ENCODE data around the gene ZNF850.

Gene ZNF850

DNA sequence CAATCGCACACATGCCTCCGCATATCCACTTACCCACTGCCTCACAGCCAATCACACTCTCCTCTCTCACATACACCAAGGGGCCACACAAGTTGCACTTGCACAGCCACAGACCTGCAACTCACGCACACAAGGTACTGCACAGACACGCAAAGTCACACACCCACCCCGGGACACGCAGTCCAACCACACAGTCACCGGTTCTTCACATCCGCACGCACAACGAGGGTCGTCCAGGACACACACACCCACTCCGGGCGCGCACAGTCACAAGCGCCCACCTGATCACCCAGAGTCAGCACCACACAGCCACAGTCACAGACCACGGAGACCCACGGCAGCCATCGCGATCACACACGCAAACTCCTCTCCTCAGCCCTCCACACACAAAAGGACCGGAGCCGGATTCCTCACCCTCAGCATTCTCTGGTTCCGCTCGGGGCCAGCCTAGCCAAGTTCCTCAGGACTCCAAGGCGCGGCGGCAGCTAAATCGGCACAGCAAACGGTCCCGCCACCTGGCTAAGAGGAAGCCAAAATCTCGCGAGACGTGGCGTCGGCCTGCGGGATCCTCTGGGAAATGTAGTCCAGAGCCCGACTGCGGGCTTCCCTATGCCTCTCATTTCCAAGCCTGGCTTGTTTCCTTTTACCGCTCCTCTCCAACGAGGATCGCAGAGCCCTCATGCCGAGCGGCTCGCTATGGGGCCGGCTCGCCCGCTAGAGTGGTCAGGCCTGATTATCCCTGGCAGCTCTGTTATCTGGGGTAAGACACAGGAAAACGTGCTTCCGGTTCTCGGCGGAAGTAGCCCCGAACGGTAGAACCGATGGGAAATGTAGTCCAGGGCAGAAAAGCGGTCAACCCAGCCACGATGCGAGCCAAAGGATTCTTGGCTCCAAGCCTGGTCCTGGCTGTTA lies at the start of gene ZNF850 (continued):
- TF ChIP-seq, protein P1, sequence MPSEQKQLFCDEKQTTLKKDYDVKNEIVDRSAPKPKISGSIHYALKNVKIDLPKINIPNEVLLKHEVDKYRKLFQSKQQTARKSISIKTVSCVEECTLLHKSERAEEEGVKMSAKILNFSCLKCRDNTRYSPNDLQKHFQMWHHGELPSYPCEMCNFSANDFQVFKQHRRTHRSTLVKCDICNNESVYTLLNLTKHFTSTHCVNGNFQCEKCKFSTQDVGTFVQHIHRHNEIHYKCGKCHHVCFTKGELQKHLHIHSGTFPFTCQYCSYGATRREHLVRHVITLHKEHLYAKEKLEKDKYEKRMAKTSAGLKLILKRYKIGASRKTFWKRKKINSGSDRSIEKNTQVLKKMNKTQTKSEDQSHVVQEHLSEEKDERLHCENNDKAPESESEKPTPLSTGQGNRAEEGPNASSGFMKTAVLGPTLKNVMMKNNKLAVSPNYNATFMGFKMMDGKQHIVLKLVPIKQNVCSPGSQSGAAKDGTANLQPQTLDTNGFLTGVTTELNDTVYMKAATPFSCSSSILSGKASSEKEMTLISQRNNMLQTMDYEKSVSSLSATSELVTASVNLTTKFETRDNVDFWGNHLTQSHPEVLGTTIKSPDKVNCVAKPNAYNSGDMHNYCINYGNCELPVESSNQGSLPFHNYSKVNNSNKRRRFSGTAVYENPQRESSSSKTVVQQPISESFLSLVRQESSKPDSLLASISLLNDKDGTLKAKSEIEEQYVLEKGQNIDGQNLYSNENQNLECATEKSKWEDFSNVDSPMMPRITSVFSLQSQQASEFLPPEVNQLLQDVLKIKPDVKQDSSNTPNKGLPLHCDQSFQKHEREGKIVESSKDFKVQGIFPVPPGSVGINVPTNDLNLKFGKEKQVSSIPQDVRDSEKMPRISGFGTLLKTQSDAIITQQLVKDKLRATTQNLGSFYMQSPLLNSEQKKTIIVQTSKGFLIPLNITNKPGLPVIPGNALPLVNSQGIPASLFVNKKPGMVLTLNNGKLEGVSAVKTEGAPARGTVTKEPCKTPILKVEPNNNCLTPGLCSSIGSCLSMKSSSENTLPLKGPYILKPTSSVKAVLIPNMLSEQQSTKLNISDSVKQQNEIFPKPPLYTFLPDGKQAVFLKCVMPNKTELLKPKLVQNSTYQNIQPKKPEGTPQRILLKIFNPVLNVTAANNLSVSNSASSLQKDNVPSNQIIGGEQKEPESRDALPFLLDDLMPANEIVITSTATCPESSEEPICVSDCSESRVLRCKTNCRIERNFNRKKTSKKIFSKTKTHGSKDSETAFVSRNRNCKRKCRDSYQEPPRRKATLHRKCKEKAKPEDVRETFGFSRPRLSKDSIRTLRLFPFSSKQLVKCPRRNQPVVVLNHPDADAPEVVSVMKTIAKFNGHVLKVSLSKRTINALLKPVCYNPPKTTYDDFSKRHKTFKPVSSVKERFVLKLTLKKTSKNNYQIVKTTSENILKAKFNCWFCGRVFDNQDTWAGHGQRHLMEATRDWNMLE (tag by site-specific recombination; conservative IDR thresholded peaks at IDR 0.05; ENCODE audit: low read depth) = peak; percentile 98
- TF ChIP-seq ZEB2 (tag by site-specific recombination; IDR thresholded peaks at IDR 0.05) = peak; percentile 80
- TF ChIP-seq ZNF701 (tag by site-specific recombination; IDR thresholded peaks at IDR 0.05) = peak; percentile 75; the same call in 1 of the 2 replicates
- peak; percentile 67 for TF ChIP-seq ZNF341 (tag by site-specific recombination; IDR thresholded peaks at IDR 0.05; ENCODE audit: low read depth)
- TF ChIP-seq ZNF76 (tag by site-specific recombination; IDR thresholded peaks at IDR 0.05; ENCODE audit: borderline replicate concordance, low read depth) = peak; percentile 98
- peak; percentile 97; the same call in 1 of the 2 replicates for TF ChIP-seq ZFP37 (tag by site-specific recombination; IDR thresholded peaks at IDR 0.05)
- peak; percentile 99 for TF ChIP-seq ZNF501 (tag by site-specific recombination; IDR thresholded peaks at IDR 0.05)
- no peak for TF ChIP-seq ZNF555 (tag by site-specific recombination; conservative IDR thresholded peaks at IDR 0.05)
- TF ChIP-seq ZNF530 (tag by site-specific recombination; IDR thresholded peaks at IDR 0.05; ENCODE audit: low read depth) = 0 out of 2 replicates have a peak, but pooled peaks have one; percentile 8
- TF ChIP-seq GLIS1 (tag by site-specific recombination; IDR thresholded peaks at IDR 0.05) = peak; percentile 32
- TF ChIP-seq ZFP3 (tag by site-specific recombination; IDR thresholded peaks at IDR 0.05; ENCODE audit: low read depth) = peak; percentile 5; the same call in 1 of the 2 replicates
- peak; percentile 97 for TF ChIP-seq ZNF785 (tag by site-specific recombination; IDR thresholded peaks at IDR 0.05)
- TF ChIP-seq ZNF600 (tag by site-specific recombination; IDR thresholded peaks at IDR 0.05) = peak; percentile 95
- peak; percentile 55 for TF ChIP-seq ZNF664 (tag by site-specific recombination; IDR thresholded peaks at IDR 0.05)
- TF ChIP-seq ZNF843 (tag by site-specific recombination; IDR thresholded peaks at IDR 0.05) = peak; percentile 71
- TF ChIP-seq ZNF837 (tag by site-specific recombination; IDR thresholded peaks at IDR 0.05) = peak; percentile 84; the same call in 1 of the 2 replicates
- no peak for TF ChIP-seq ZNF112 (tag by site-specific recombination; IDR thresholded peaks at IDR 0.05)
- TF ChIP-seq ZNF549 (tag by site-specific recombination; IDR thresholded peaks at IDR 0.05) = no peak
- TF ChIP-seq TCF7L2 (IDR thresholded peaks at IDR 0.05; ENCODE audit: borderline replicate concordance, low read depth, low read length) = no peak
- peak; percentile 57; the same call in 1 of the 2 replicates for TF ChIP-seq ZBTB8A (tag by site-specific recombination; IDR thresholded peaks at IDR 0.05)
- TF ChIP-seq, protein P2, sequence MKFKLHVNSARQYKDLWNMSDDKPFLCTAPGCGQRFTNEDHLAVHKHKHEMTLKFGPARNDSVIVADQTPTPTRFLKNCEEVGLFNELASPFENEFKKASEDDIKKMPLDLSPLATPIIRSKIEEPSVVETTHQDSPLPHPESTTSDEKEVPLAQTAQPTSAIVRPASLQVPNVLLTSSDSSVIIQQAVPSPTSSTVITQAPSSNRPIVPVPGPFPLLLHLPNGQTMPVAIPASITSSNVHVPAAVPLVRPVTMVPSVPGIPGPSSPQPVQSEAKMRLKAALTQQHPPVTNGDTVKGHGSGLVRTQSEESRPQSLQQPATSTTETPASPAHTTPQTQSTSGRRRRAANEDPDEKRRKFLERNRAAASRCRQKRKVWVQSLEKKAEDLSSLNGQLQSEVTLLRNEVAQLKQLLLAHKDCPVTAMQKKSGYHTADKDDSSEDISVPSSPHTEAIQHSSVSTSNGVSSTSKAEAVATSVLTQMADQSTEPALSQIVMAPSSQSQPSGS (tag by site-specific recombination; IDR thresholded peaks at IDR 0.05; ENCODE audit: low read depth) = no peak
- peak; percentile 69; the same call in 1 of the 2 replicates for TF ChIP-seq ZNF423 (tag by site-specific recombination; IDR thresholded peaks at IDR 0.05)
- TF ChIP-seq, protein P3, sequence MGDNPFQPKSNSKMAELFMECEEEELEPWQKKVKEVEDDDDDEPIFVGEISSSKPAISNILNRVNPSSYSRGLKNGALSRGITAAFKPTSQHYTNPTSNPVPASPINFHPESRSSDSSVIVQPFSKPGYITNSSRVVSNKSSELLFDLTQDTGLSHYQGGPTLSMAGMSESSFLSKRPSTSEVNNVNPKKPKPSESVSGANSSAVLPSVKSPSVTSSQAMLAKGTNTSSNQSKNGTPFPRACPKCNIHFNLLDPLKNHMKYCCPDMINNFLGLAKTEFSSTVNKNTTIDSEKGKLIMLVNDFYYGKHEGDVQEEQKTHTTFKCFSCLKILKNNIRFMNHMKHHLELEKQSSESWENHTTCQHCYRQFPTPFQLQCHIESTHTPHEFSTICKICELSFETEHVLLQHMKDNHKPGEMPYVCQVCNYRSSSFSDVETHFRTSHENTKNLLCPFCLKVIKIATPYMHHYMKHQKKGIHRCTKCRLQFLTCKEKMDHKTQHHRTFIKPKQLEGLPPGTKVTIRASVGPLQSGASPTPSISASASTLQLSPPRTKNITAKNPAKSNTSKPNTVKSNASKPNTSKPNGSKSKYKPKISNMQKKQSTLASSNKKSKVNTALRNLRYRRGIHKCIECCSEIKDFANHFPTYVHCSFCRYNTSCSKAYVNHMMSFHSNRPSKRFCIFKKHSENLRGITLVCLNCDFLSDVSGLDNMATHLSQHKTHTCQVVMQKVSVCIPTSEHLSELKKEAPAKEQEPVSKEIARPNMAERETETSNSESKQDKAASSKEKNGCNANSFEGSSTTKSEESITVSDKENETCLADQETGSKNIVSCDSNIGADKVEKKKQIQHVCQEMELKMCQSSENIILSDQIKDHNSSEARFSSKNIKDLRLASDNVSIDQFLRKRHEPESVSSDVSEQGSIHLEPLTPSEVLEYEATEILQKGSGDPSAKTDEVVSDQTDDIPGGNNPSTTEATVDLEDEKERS (tag by site-specific recombination; IDR thresholded peaks at IDR 0.05) = no peak; the same call in 1 of the 2 replicates
- TF ChIP-seq, protein P4, sequence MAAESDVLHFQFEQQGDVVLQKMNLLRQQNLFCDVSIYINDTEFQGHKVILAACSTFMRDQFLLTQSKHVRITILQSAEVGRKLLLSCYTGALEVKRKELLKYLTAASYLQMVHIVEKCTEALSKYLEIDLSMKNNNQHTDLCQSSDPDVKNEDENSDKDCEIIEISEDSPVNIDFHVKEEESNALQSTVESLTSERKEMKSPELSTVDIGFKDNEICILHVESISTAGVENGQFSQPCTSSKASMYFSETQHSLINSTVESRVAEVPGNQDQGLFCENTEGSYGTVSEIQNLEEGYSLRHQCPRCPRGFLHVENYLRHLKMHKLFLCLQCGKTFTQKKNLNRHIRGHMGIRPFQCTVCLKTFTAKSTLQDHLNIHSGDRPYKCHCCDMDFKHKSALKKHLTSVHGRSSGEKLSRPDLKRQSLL (tag by site-specific recombination; IDR thresholded peaks at IDR 0.05) = no peak; the same call in 1 of the 2 replicates
- TF ChIP-seq ZBTB48 (tag by site-specific recombination; IDR thresholded peaks at IDR 0.05) = peak; percentile 94
- TF ChIP-seq ZNF791 (tag by site-specific recombination; IDR thresholded peaks at IDR 0.05) = 0 out of 2 replicates have a peak, but pooled peaks have one; percentile 42
- TF ChIP-seq, protein P5, sequence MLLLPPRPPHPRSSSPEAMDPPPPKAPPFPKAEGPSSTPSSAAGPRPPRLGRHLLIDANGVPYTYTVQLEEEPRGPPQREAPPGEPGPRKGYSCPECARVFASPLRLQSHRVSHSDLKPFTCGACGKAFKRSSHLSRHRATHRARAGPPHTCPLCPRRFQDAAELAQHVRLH (tag by site-specific recombination; IDR thresholded peaks at IDR 0.05) = peak; percentile 98
- TF ChIP-seq ZNF155 (tag by site-specific recombination; IDR thresholded peaks at IDR 0.05) = no peak; the same call in 1 of the 2 replicates
- TF ChIP-seq ZNF211 (tag by site-specific recombination; IDR thresholded peaks at IDR 0.05; ENCODE audit: low read depth) = peak; percentile 45; the same call in 1 of the 2 replicates

Measured in HEK293 (cell line).